Lower lobe of right lung (tissue), 2 donors: ENCODE data around the gene ZNF592. TPM values are rescaled to one million over a fixed set of nuclear protein-coding genes. Genes with fewer than 3 reads are reported as not detected.

ENCODE experiments used
- ATAC-seq, 2 donors: fragments of 200-7000 bp; cut with Tn5 transposase; one replicate each; pipeline ENCODE4 v1.9.1; 2020 to 2022; ENCODE audit warnings: mild to moderate bottlenecking in 2 of 2, moderate library complexity in 2 of 2
- DNase-seq: peaks from one replicate; pipeline ENCODE4 v3.0.0-alpha.2; 2020
- H3K27ac ChIP-seq: fragments of 200-600 bp; one replicate; pipeline ENCODE4 v1.8.0; 2022
- H3K27me3 ChIP-seq: fragments of 200-600 bp; one replicate; pipeline ENCODE4 v1.8.0; 2022; ENCODE audit warnings: low read depth
- H3K36me3 ChIP-seq: fragments of 200-600 bp; one replicate; pipeline ENCODE4 v1.8.0; 2022; ENCODE audit warnings: mild to moderate bottlenecking
- H3K4me1 ChIP-seq: fragments of 200-600 bp; one replicate; pipeline ENCODE4 v1.8.0; 2022
- H3K4me3 ChIP-seq: fragments of 200-600 bp; one replicate; pipeline ENCODE4 v1.8.0; 2022; ENCODE audit warnings: mild to moderate bottlenecking
- H3K9me3 ChIP-seq: fragments of 200-600 bp; one replicate; pipeline ENCODE4 v1.8.0; 2022
- CTCF ChIP-seq: fragments of 200-600 bp; IDR thresholded peaks from one replicate; pipeline ENCODE4 v1.8.0; 2022; ENCODE audit warnings: antibody characterized with exemption, mild to moderate bottlenecking
- intact Hi-C: fragments of 100-400 bp; cut with DNase I; formaldehyde crosslinking; loops from one replicate; pipeline ENCODE4 v1.11.0; 2022
- total RNA-seq: library from RNA; stranded (reverse); fragmentation: NEBNext Ultra II Directional; extraction: Animal tissue kit (Norgen Biotek cat#: 25700); gene quantifications from one replicate; pipeline ENCODE4 v1.2.1, GENCODE V29; 2021
- donor health status: DM: no; HTN: yes; CAD: no; lungs with severe emphysema.

The ZNF592 gene
- total RNA-seq, 1 donor from 2014 or later, result 34.8 TPM

- peaks cover 6% of the 10 kb centered on the region for H3K36me3 ChIP-seq
- no peak overlapping the region for H3K27ac ChIP-seq
- no peak for DNase-seq
- ATAC-seq, result no peak
- no peak for TF ChIP-seq CTCF
- no peaks in the 10 kb centered on the region for H3K4me1 ChIP-seq
- H3K9me3 ChIP-seq, result no peaks in the 10 kb centered on the region
- H3K27me3 ChIP-seq, result no peaks in the 10 kb centered on the region
- no peak overlapping the region for H3K4me3 ChIP-seq
- intact Hi-C loops, result no loop called here
Observed at GRCh38 chr15:84855136-84855535, 106.7 kb downstream of the ZNF592 start.

- no peak for TF ChIP-seq CTCF
- H3K27me3 ChIP-seq, result no peaks in the 10 kb centered on the region
- no peak overlapping the region for H3K4me3 ChIP-seq
- peaks cover 6% of the 10 kb centered on the region for H3K36me3 ChIP-seq
- H3K4me1 ChIP-seq, result no peaks in the 10 kb centered on the region
- DNase-seq (no peak), ATAC-seq (no peak)
- no peak overlapping the region for H3K27ac ChIP-seq
- H3K9me3 ChIP-seq, result no peaks in the 10 kb centered on the region
- intact Hi-C loops, result no loop called here
Observed at GRCh38 chr15:84855765-84856164, 107.4 kb downstream of the ZNF592 start.

Other genes with a start within 250 kb of the ZNF592 start
- 6.9 TPM for gene ZSCAN2, start 147.6 kb upstream of the ZNF592 start, total RNA-seq
- 29.9 TPM for gene WDR73, start 94.3 kb upstream of the ZNF592 start, total RNA-seq
- 10.4 TPM for gene NMB, start 90.4 kb upstream of the ZNF592 start, total RNA-seq
- 205 TPM for gene SEC11A, start 32.5 kb upstream of the ZNF592 start, total RNA-seq
- gene ALPK3, start 68.8 kb downstream of the ZNF592 start, total RNA-seq, result 14.0 TPM
- gene SLC28A1, start 136.1 kb downstream of the ZNF592 start, total RNA-seq, result not detected
- gene PDE8A, start 233.3 kb downstream of the ZNF592 start, total RNA-seq, result 49.2 TPM